Stimulated activated CD8-positive, alpha-beta memory T cell treated with anti-CD3 and anti-CD28 coated beads, Interleukin-12 subunit alpha, Interleukin-12 subunit beta, amount 100 ng/mL, for 1 hour (primary cell): ENCODE results near the gene RAP1GDS1.

Experiments
- DNase-seq: peaks from one replicate; pipeline ENCODE4 v3.0.0-alpha.2; 2020; ENCODE audit warnings: low read depth

Gene RAP1GDS1

GRCh38 chr4:98260579-98261404, at the start of gene RAP1GDS1:
Gene RAP1GDS1 (plus strand): TSS chr4:98261384. CDS start chr4:98261566, 182 bp downstream.
- peak; percentile 84 for DNase-seq

- no peak for DNase-seq
These were observed 38.9 kb upstream of the RAP1GDS1 start for GRCh38 chr4:98222306-98222705.

GRCh38 chr4:98226396-98226795, 34.8 kb upstream of the RAP1GDS1 start:
- DNase-seq, result no peak

- no peak for DNase-seq
These were observed 30.2 kb upstream of the RAP1GDS1 start for GRCh38 chr4:98230961-98231360.

- no peak for DNase-seq
These were observed 29.0 kb upstream of the RAP1GDS1 start for GRCh38 chr4:98232202-98232601.

- DNase-seq, result no peak
These were observed 24.0 kb upstream of the RAP1GDS1 start for GRCh38 chr4:98237204-98237603.

GRCh38 chr4:98242063-98242462, 19.1 kb upstream of the RAP1GDS1 start:
- DNase-seq, result no peak

- DNase-seq, result no peak
These were observed 18.6 kb upstream of the RAP1GDS1 start for GRCh38 chr4:98242538-98242937.

GRCh38 chr4:98245226-98245625, 16.0 kb upstream of the RAP1GDS1 start:
- no peak for DNase-seq

- no peak for DNase-seq
These were observed 12.2 kb upstream of the RAP1GDS1 start for GRCh38 chr4:98248934-98249333.

- no peak for DNase-seq
These were observed 11.4 kb upstream of the RAP1GDS1 start for GRCh38 chr4:98249831-98250230.

GRCh38 chr4:98253499-98253898, 7.7 kb upstream of the RAP1GDS1 start:
- no peak for DNase-seq

GRCh38 chr4:98260047-98260578, 1.1 kb upstream of the RAP1GDS1 start:
- DNase-seq, result no peak

- DNase-seq, result peak; percentile 9
These were observed 464 bp downstream of the RAP1GDS1 start for GRCh38 chr4:98261405-98262291.

- no peak for DNase-seq
These were observed 1.2 kb downstream of the RAP1GDS1 start for GRCh38 chr4:98262431-98262830.

GRCh38 chr4:98267498-98267897, 6.3 kb downstream of the RAP1GDS1 start:
- no peak for DNase-seq

- no peak for DNase-seq
These were observed 14.0 kb downstream of the RAP1GDS1 start for GRCh38 chr4:98275145-98275544.

GRCh38 chr4:98283219-98284189, 22.3 kb downstream of the RAP1GDS1 start:
- no peak for DNase-seq

- DNase-seq, result no peak
These were observed 23.5 kb downstream of the RAP1GDS1 start for GRCh38 chr4:98284640-98285046.

GRCh38 chr4:98285676-98286075, 24.5 kb downstream of the RAP1GDS1 start:
- no peak for DNase-seq

GRCh38 chr4:98287328-98287727, 26.1 kb downstream of the RAP1GDS1 start:
- DNase-seq, result no peak
